AG04449 (cell line): ENCODE results near the gene IL34.

Experiments
- CTCF ChIA-PET: fragments of 350-600 bp; formaldehyde crosslinking; extraction: SDS; loops from one replicate; lab custom pipeline; 2021; ENCODE audit warnings: antibody characterized with exemption; lab: Yijun Ruan, JAX
- POLR2A ChIA-PET: fragments of 400-600, 350-600 bp; formaldehyde crosslinking; extraction: SDS; loops from one replicate; lab custom pipeline; 2020; ENCODE audit warnings: antibody characterized with exemption, inconsistent platforms; lab: Yijun Ruan, JAX
- DNase-seq: peaks from one replicate; pipeline ENCODE4 v3.0.0-alpha.2; 2010; ENCODE audit warnings: low read depth, low spot score
- H3K4me3 ChIP-seq: 2 replicates; pipeline ENCODE4 v1.5.1; 2011; ENCODE audit warnings: low read depth, mild to moderate bottlenecking, control low read depth, low read length
- CTCF ChIP-seq: IDR thresholded peaks from one replicate; pipeline ENCODE4 v1.5.1; 2011; ENCODE audit warnings: mild to moderate bottlenecking, moderate library complexity, low read length, control low read depth, inconsistent platforms; ENCODE audit not compliant: insufficient read depth; ENCODE audit errors: missing control alignments

Gene IL34

GRCh38 chr16:70685061-70685937 is 38.9 kb downstream of the IL34 start:
- no peak for TF ChIP-seq CTCF
- peak overlapping the region; percentile 86 for H3K4me3 ChIP-seq
- ChIA-PET POLR2A (interaction anchor here (0.8 to 2.0 kb wide), 4 partner anchors 50 to 86 kb away, joined by 3 to 7 read pairs (median 4); no protein-coding TSS in a partner anchor), CTCF (interaction anchor here (1.1 to 14.6 kb wide), 5 partner anchors 9 to 86 kb away, joined by 3 to 320 read pairs (median 5); no protein-coding TSS in a partner anchor)
- no peak for DNase-seq

GRCh38 chr16:70685938-70686375 is 39.6 kb downstream of the IL34 start, which contains the start of gene MTSS2:
Gene MTSS2, minus strand, starts transcription at chr16:70686053. Its CDS starts 262 bp downstream, at chr16:70685791.
- POLR2A ChIA-PET = interaction anchor here (0.6 to 2.0 kb wide), 5 partner anchors 50 to 93 kb away, joined by 3 to 7 read pairs (median 3); no protein-coding TSS in a partner anchor
- peak within 1 kb of the TSS; percentile 86 for H3K4me3 ChIP-seq
- no peak for TF ChIP-seq CTCF
- CTCF ChIA-PET = interaction anchor here (1.2 to 14.6 kb wide), 3 partner anchors 52 to 85 kb away, joined by 3 to 320 read pairs (median 18); no protein-coding TSS in a partner anchor
- DNase-seq = no peak

GRCh38 chr16:70686376-70687101 is 40.2 kb downstream of the IL34 start:
- H3K4me3 ChIP-seq = peak overlapping the region; percentile 86
- no peak for TF ChIP-seq CTCF
- no peak for DNase-seq
- ChIA-PET POLR2A (interaction anchor here (0.6 to 2.0 kb wide), 5 partner anchors 16 to 93 kb away, joined by 3 to 7 read pairs (median 4); no protein-coding TSS in a partner anchor), CTCF (interaction anchor here (0.7 to 4.2 kb wide), 5 partner anchors 16 to 83 kb away, joined by 3 to 60 read pairs (median 6); no protein-coding TSS in a partner anchor)

GRCh38 chr16:70687102-70687511 is 40.7 kb downstream of the IL34 start:
- no peak for TF ChIP-seq CTCF
- CTCF ChIA-PET = interaction anchor here (0.7 to 4.2 kb wide), 6 partner anchors 10 to 83 kb away, joined by 3 to 60 read pairs (median 6); no protein-coding TSS in a partner anchor
- H3K4me3 ChIP-seq = no peak overlapping the region; the same call in none of the 2 replicates
- POLR2A ChIA-PET = interaction anchor here (0.7 to 0.8 kb wide), 3 partner anchors 16 to 67 kb away, joined by 3 to 4 read pairs (median 3); no protein-coding TSS in a partner anchor
- DNase-seq = no peak

GRCh38 chr16:70687671-70688245 is 41.4 kb downstream of the IL34 start:
- H3K4me3 ChIP-seq = no peak overlapping the region
- CTCF ChIA-PET = interaction anchor here (0.9 to 4.2 kb wide), 7 partner anchors 11 to 92 kb away, joined by 3 to 60 read pairs (median 6); no protein-coding TSS in a partner anchor
- no peak for DNase-seq
- TF ChIP-seq CTCF = no peak
- POLR2A ChIA-PET = interaction anchor here (0.7 to 1.4 kb wide), 3 partner anchors 15 to 83 kb away, joined by 3 to 6 read pairs (median 3); no protein-coding TSS in a partner anchor
